IgD-negative memory B cell (primary cell): ENCODE measurements around the gene AHNAK2. TPM values are rescaled to one million over a fixed set of nuclear protein-coding genes. Genes with fewer than 3 reads are reported as not detected.

ENCODE experiments used
- polyA plus RNA-seq: library from polyadenylated mRNA; unstranded; fragments of 300-500 nt; fragmentation: Illumina TruSeq; gene quantifications from one replicate; pipeline ENCODE4 v1.2.3, GENCODE V29; 2021

AHNAK2 gene
- polyA plus RNA-seq, 1 donor from 2014 or later, result 0.68 TPM

Other genes with a start within 250 kb of the AHNAK2 start
- gene SIVA1, start 225.2 kb downstream of the AHNAK2 start, polyA plus RNA-seq, result 195 TPM
- gene AKT1, start 182.6 kb downstream of the AHNAK2 start, polyA plus RNA-seq, result 8.2 TPM
- gene ZBTB42, start 177.3 kb downstream of the AHNAK2 start, polyA plus RNA-seq, result 1.0 TPM
- not detected for gene CEP170B, start 113.1 kb downstream of the AHNAK2 start, polyA plus RNA-seq
- gene PLD4, start 53.5 kb downstream of the AHNAK2 start, polyA plus RNA-seq, result 103 TPM
- gene CLBA1, start 7.4 kb upstream of the AHNAK2 start, polyA plus RNA-seq, result 1.3 TPM
- gene CDCA4, start 42.7 kb upstream of the AHNAK2 start, polyA plus RNA-seq, result 11.4 TPM
- gene GPR132, start 87.1 kb upstream of the AHNAK2 start, polyA plus RNA-seq, result 37.2 TPM
- gene JAG2, start 190.4 kb upstream of the AHNAK2 start, polyA plus RNA-seq, result not detected
- gene NUDT14, start 202.9 kb upstream of the AHNAK2 start, polyA plus RNA-seq, result 12.7 TPM